PFSK-1 (cell line): Measurements from ENCODE around the gene GP1BA.

Source experiments
- FOXP2 ChIP-seq: optimal IDR thresholded peaks from 2 replicates; pipeline ENCODE3; 2011; ENCODE audit warnings: borderline replicate concordance, control low read depth, inconsistent platforms; ENCODE audit not compliant: insufficient read depth; ENCODE audit errors: extremely low read length, extremely low read depth
- POLR2AphosphoS5 ChIP-seq: IDR thresholded peaks from 2 replicates; pipeline ENCODE4 v1.6.1; 2012; ENCODE audit warnings: low read depth, mild to moderate bottlenecking, control low read depth, low read length, moderate library complexity
- SIN3A ChIP-seq: IDR thresholded peaks from 2 replicates; pipeline ENCODE4 v1.6.1; 2012; ENCODE audit warnings: mild to moderate bottlenecking, low read length, moderate library complexity, borderline replicate concordance; ENCODE audit not compliant: insufficient read depth
- TAF1 ChIP-seq: IDR thresholded peaks from 2 replicates; pipeline ENCODE4 v1.6.1; 2012; ENCODE audit warnings: low read length, control low read depth, borderline replicate concordance; ENCODE audit not compliant: insufficient read depth
- TF ChIP-seq, protein P1 (sequence below), 2 experiments: IDR thresholded peaks; 2 replicates each; pipeline versions ENCODE4 v1.6.1 to v1.8.0; 2011 to 2012; ENCODE audit warnings: low read depth in 2 of 2, low read length in 2 of 2, control low read depth in 1 of 2, inconsistent platforms in 1 of 2, mild to moderate bottlenecking in 1 of 2, moderate library complexity in 1 of 2; ENCODE audit not compliant: insufficient read depth in 1 of 2

The GP1BA gene

DNA sequence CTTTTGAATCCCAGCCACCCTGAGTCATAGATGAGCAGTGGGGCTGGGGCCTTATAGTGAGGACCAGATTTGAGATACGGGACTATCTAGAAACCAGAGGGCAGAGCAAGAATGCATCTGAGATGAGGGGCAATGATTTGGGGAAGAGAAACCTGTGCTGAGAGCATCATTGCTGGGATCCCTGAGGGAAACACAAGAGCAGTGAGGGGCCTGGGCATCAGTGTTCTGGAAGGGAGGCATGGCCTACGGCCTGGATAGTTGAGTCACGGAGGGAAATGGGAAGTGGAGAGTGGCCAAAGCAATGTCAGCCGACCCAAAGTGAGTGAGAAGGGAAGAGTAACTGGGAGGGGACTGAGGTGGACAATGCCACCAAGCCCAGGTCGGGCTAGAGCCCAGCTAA lies 50.2 kb downstream of the GP1BA start:
- no peak for TF ChIP-seq SIN3A
- no peak for TF ChIP-seq FOXP2
- no peak for TF ChIP-seq TAF1
- TF ChIP-seq, protein P1, sequence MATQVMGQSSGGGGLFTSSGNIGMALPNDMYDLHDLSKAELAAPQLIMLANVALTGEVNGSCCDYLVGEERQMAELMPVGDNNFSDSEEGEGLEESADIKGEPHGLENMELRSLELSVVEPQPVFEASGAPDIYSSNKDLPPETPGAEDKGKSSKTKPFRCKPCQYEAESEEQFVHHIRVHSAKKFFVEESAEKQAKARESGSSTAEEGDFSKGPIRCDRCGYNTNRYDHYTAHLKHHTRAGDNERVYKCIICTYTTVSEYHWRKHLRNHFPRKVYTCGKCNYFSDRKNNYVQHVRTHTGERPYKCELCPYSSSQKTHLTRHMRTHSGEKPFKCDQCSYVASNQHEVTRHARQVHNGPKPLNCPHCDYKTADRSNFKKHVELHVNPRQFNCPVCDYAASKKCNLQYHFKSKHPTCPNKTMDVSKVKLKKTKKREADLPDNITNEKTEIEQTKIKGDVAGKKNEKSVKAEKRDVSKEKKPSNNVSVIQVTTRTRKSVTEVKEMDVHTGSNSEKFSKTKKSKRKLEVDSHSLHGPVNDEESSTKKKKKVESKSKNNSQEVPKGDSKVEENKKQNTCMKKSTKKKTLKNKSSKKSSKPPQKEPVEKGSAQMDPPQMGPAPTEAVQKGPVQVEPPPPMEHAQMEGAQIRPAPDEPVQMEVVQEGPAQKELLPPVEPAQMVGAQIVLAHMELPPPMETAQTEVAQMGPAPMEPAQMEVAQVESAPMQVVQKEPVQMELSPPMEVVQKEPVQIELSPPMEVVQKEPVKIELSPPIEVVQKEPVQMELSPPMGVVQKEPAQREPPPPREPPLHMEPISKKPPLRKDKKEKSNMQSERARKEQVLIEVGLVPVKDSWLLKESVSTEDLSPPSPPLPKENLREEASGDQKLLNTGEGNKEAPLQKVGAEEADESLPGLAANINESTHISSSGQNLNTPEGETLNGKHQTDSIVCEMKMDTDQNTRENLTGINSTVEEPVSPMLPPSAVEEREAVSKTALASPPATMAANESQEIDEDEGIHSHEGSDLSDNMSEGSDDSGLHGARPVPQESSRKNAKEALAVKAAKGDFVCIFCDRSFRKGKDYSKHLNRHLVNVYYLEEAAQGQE (IDR thresholded peaks at IDR 0.05; ENCODE audit: insufficient read depth in 1 of 2, low read depth in 2 of 2, low read length in 2 of 2), result no peak
- TF ChIP-seq POLR2AphosphoS5, result no peak
